Measurements from ENCODE around the gene LAMA2. TPM values are rescaled to one million over a fixed set of nuclear protein-coding genes. Genes with fewer than 3 reads are reported as not detected.

The LAMA2 gene
- polyA plus RNA-seq, 1 of the 3 experiments (the other 2 are of a cell fraction): 0.92 TPM

DNA sequence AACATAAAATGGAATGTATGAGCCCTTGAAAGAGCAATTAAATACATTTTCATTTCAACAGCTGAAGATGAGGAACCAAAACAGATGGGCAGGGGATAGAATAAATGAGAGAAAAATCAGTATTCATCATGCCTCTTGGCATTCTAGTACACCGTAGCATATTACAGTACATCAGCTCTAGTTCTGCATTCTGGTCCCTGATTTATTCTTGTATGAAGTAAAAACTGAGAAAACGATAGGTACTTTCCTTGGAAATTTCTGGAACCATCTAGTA, 477.7 kb downstream of the LAMA2 start:
- ChIA-PET CTCF (interaction anchor here (1.3 to 1.6 kb wide), 2 partner anchors 9 to 12 kb away, joined by 3 to 10 read pairs; no protein-coding TSS in a partner anchor), POLR2A (no interaction called here)
- Histone ChIP-seq H4K20me1 (ENCODE audit: insufficient read depth) (no peaks in the 10 kb centered on the region), H3F3A (replicated peaks; ENCODE audit: insufficient read depth) (no peaks in the 10 kb centered on the region), H3K27me3 (ENCODE audit: insufficient read depth) (peaks cover 5% of the 10 kb centered on the region; the same call in 1 of the 2 replicates), H3K4me2 (no peak overlapping the region), H3K9ac (no peak overlapping the region), H3K36me3 (replicated peaks in 1 of 2; ENCODE audit: control insufficient read depth in 1 of 2, insufficient read depth in 2 of 2, low read length in 1 of 2) (no peaks in the 10 kb centered on the region), H2AFZ (ENCODE audit: low read depth) (no peak overlapping the region), H3K9me2 (no peaks in the 10 kb centered on the region), H3K4me3 (ENCODE audit: low read depth in 2 of 2, low read length in 1 of 2) (no peak overlapping the region), H3K79me2 (ENCODE audit: insufficient read depth) (no peaks in the 10 kb centered on the region), H3K4me1 (ENCODE audit: control insufficient read depth in 1 of 2, insufficient read depth in 2 of 2, low read depth in 1 of 2, low read length in 1 of 2) (no peaks in the 10 kb centered on the region), H3K9me3 (no peaks in the 10 kb centered on the region), H3K27ac (ENCODE audit: low read depth in 2 of 2, low read length in 1 of 2) (no peak overlapping the region)
- TF ChIP-seq RCOR1 (IDR thresholded peaks at IDR 0.05; ENCODE audit: low read length) (no peak), MEF2A (IDR thresholded peaks at IDR 0.05; ENCODE audit: borderline replicate concordance, low read depth) (no peak), MXI1 (IDR thresholded peaks at IDR 0.05; ENCODE audit: low read depth, low read length) (no peak), EZH2phosphoT487 (IDR thresholded peaks at IDR 0.05; ENCODE audit: borderline replicate concordance, low read depth) (no peak), TCF12 (IDR thresholded peaks at IDR 0.05) (no peak), RXRA (IDR thresholded peaks at IDR 0.05; ENCODE audit: borderline replicate concordance, low read depth) (no peak)
- TF ChIP-seq, protein P1, sequence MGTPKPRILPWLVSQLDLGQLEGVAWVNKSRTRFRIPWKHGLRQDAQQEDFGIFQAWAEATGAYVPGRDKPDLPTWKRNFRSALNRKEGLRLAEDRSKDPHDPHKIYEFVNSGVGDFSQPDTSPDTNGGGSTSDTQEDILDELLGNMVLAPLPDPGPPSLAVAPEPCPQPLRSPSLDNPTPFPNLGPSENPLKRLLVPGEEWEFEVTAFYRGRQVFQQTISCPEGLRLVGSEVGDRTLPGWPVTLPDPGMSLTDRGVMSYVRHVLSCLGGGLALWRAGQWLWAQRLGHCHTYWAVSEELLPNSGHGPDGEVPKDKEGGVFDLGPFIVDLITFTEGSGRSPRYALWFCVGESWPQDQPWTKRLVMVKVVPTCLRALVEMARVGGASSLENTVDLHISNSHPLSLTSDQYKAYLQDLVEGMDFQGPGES (IDR thresholded peaks at IDR 0.05; ENCODE audit: low read depth, low read length): no peak
- TF ChIP-seq, protein P2, sequence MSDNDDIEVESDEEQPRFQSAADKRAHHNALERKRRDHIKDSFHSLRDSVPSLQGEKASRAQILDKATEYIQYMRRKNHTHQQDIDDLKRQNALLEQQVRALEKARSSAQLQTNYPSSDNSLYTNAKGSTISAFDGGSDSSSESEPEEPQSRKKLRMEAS (IDR thresholded peaks at IDR 0.05; ENCODE audit: low read depth): no peak
- DNase-seq: no peak
- 29% methylated on average over 2 of the region's 2 CpGs for WGBS (ENCODE audit: low lambda C conversion rate)

DNA sequence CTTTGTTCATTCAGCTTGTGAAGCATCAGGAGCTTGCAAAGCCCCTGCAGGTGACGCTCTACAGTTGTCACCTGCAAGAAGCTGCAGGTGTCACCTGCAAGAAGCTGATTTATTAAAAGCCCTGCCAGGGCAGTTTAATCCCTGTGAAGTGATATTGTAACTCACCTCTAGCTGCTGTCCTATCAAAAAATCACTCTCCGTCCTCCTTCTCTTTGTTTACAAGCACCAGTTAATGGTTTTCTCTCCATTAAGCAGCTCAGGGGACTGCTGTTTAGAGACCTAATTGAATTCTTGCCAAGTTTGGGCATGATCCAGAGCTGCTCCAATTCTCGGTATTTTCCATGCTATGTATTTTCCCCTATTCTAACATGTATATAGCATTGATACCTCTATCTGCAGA, 481.1 kb downstream of the LAMA2 start:
- H4K20me1 ChIP-seq (ENCODE audit: insufficient read depth): no peaks in the 10 kb centered on the region
- H3K9me2 ChIP-seq: no peaks in the 10 kb centered on the region
- POLR2A ChIA-PET: no interaction called here
- TF ChIP-seq, protein P3, sequence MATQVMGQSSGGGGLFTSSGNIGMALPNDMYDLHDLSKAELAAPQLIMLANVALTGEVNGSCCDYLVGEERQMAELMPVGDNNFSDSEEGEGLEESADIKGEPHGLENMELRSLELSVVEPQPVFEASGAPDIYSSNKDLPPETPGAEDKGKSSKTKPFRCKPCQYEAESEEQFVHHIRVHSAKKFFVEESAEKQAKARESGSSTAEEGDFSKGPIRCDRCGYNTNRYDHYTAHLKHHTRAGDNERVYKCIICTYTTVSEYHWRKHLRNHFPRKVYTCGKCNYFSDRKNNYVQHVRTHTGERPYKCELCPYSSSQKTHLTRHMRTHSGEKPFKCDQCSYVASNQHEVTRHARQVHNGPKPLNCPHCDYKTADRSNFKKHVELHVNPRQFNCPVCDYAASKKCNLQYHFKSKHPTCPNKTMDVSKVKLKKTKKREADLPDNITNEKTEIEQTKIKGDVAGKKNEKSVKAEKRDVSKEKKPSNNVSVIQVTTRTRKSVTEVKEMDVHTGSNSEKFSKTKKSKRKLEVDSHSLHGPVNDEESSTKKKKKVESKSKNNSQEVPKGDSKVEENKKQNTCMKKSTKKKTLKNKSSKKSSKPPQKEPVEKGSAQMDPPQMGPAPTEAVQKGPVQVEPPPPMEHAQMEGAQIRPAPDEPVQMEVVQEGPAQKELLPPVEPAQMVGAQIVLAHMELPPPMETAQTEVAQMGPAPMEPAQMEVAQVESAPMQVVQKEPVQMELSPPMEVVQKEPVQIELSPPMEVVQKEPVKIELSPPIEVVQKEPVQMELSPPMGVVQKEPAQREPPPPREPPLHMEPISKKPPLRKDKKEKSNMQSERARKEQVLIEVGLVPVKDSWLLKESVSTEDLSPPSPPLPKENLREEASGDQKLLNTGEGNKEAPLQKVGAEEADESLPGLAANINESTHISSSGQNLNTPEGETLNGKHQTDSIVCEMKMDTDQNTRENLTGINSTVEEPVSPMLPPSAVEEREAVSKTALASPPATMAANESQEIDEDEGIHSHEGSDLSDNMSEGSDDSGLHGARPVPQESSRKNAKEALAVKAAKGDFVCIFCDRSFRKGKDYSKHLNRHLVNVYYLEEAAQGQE (IDR thresholded peaks at IDR 0.05; ENCODE audit: low read depth, low read length): no peak
- TF ChIP-seq TAF1 (IDR thresholded peaks at IDR 0.05; ENCODE audit: borderline replicate concordance, low read depth, low read length): no peak
- no peak for TF ChIP-seq GABPA (IDR thresholded peaks at IDR 0.05; ENCODE audit: low read depth)
- TF ChIP-seq, protein P4, sequence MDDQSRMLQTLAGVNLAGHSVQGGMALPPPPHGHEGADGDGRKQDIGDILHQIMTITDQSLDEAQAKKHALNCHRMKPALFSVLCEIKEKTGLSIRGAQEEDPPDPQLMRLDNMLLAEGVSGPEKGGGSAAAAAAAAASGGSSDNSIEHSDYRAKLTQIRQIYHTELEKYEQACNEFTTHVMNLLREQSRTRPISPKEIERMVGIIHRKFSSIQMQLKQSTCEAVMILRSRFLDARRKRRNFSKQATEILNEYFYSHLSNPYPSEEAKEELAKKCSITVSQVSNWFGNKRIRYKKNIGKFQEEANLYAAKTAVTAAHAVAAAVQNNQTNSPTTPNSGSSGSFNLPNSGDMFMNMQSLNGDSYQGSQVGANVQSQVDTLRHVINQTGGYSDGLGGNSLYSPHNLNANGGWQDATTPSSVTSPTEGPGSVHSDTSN (IDR thresholded peaks at IDR 0.05): no peak
- no peak for TF ChIP-seq NRF1 (IDR thresholded peaks at IDR 0.05; ENCODE audit: low read depth, low read length)
- TF ChIP-seq, protein P5, sequence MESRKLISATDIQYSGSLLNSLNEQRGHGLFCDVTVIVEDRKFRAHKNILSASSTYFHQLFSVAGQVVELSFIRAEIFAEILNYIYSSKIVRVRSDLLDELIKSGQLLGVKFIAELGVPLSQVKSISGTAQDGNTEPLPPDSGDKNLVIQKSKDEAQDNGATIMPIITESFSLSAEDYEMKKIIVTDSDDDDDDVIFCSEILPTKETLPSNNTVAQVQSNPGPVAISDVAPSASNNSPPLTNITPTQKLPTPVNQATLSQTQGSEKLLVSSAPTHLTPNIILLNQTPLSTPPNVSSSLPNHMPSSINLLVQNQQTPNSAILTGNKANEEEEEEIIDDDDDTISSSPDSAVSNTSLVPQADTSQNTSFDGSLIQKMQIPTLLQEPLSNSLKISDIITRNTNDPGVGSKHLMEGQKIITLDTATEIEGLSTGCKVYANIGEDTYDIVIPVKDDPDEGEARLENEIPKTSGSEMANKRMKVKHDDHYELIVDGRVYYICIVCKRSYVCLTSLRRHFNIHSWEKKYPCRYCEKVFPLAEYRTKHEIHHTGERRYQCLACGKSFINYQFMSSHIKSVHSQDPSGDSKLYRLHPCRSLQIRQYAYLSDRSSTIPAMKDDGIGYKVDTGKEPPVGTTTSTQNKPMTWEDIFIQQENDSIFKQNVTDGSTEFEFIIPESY (IDR thresholded peaks at IDR 0.05; ENCODE audit: borderline replicate concordance, low read depth): no peak
- TF ChIP-seq, protein P1 (IDR thresholded peaks at IDR 0.05; ENCODE audit: low read depth, low read length): no peak
- TF ChIP-seq FOSL2 (IDR thresholded peaks at IDR 0.05; ENCODE audit: borderline replicate concordance, low read depth): no peak
- TF ChIP-seq RCOR1 (IDR thresholded peaks at IDR 0.05; ENCODE audit: low read length): no peak
- no peak for TF ChIP-seq YY1 (IDR thresholded peaks at IDR 0.05; ENCODE audit: low read depth)

More for the DNA sequence above, 481.1 kb downstream of the LAMA2 start:
- H3K9me3 ChIP-seq: no peaks in the 10 kb centered on the region
- CTCF ChIA-PET: no interaction called here
- no peak overlapping the region for H3K27ac ChIP-seq (ENCODE audit: low read depth in 2 of 2, low read length in 1 of 2)
- H3K79me2 ChIP-seq (ENCODE audit: insufficient read depth): no peaks in the 10 kb centered on the region
- H3K4me2 ChIP-seq: no peak overlapping the region
- H3K4me3 ChIP-seq (ENCODE audit: low read depth in 2 of 2, low read length in 1 of 2): no peak overlapping the region
- no peak for DNase-seq
- 54% methylated on average over 3 of the region's 3 CpGs for WGBS (ENCODE audit: low lambda C conversion rate)
- peaks cover 5% of the 10 kb centered on the region; the same call in 1 of the 2 replicates for H3K27me3 ChIP-seq (ENCODE audit: insufficient read depth)
- H2AFZ ChIP-seq (ENCODE audit: low read depth): no peak overlapping the region
- no peak overlapping the region for H3K9ac ChIP-seq
- no peaks in the 10 kb centered on the region for H3K4me1 ChIP-seq (ENCODE audit: control insufficient read depth in 1 of 2, insufficient read depth in 2 of 2, low read depth in 1 of 2, low read length in 1 of 2)
- H3K36me3 ChIP-seq (replicated peaks in 1 of 2; ENCODE audit: control insufficient read depth in 1 of 2, insufficient read depth in 2 of 2, low read length in 1 of 2): no peaks in the 10 kb centered on the region
- H3F3A ChIP-seq (replicated peaks; ENCODE audit: insufficient read depth): no peaks in the 10 kb centered on the region

All from SK-N-SH (cell line).